Neural progenitor cell (in vitro differentiated cells): ENCODE results near the gene RIPK4. TPM values are rescaled to one million over a fixed set of nuclear protein-coding genes. Genes with fewer than 3 reads are reported as not detected.
"Not testable (repeated sequence)": the region's sequence is repeated elsewhere in the genome, so short reads cannot be mapped to it uniquely, and the experiment has no call there.

Experiments used
- DNase-seq: peaks from one replicate; pipeline ENCODE4 v3.0.0-alpha.2; 2016; ENCODE audit warnings: low spot score
- H2AFZ ChIP-seq: fragments of 200-600 bp; sonication (generic); replicated peaks from 2 replicates; pipeline ENCODE4 v1.6.1; 2016; ENCODE audit warnings: antibody characterized with exemption
- H3F3A ChIP-seq: fragments of 200-600 bp; sonication (generic); 2 replicates; pipeline ENCODE4 v1.6.1; 2016; ENCODE audit warnings: antibody characterized with exemption, low read depth
- H3K27ac ChIP-seq: fragments of 200-600 bp; sonication (generic); 2 replicates; pipeline ENCODE4 v1.5.1; 2016; ENCODE audit warnings: mild to moderate bottlenecking
- H3K27me3 ChIP-seq: fragments of 200-600 bp; sonication (generic); 2 replicates; pipeline ENCODE4 v1.6.1; 2016; ENCODE audit warnings: mild to moderate bottlenecking, moderate library complexity
- H3K36me3 ChIP-seq: fragments of 200-600 bp; sonication (generic); 2 replicates; pipeline ENCODE4 v1.5.1; 2016
- H3K4me1 ChIP-seq: fragments of 200-600 bp; sonication (generic); 2 replicates; pipeline ENCODE4 v1.6.1; 2016; ENCODE audit warnings: mixed run types
- H3K4me2 ChIP-seq: fragments of 200-600 bp; sonication (generic); 2 replicates; pipeline ENCODE4 v1.6.1; 2016
- H3K4me3 ChIP-seq: fragments of 200-600 bp; sonication (generic); 2 replicates; pipeline ENCODE4 v1.5.1; 2016
- H3K79me2 ChIP-seq: fragments of 200-600 bp; sonication (generic); 2 replicates; pipeline ENCODE4 v1.6.1; 2016; ENCODE audit warnings: low read depth
- H3K9ac ChIP-seq: fragments of 200-600 bp; sonication (generic); 2 replicates; pipeline ENCODE4 v1.6.1; 2016
- H3K9me3 ChIP-seq: fragments of 200-600 bp; sonication (generic); 2 replicates; pipeline ENCODE4 v1.5.1; 2016; ENCODE audit warnings: low read depth
- H4K20me1 ChIP-seq: fragments of 200-600 bp; sonication (generic); 2 replicates; pipeline ENCODE4 v1.6.1; 2016; ENCODE audit warnings: low read depth
- H3K27ac Mint-ChIP-seq: 3 replicates; pipeline ENCODE4 v1.8.0; 2021; ENCODE audit warnings: mixed read lengths
- H3K27me3 Mint-ChIP-seq: 2 replicates; pipeline ENCODE4 v1.8.0; 2022; ENCODE audit warnings: low read depth, mild to moderate bottlenecking, inconsistent platforms, moderate library complexity, mixed read lengths; ENCODE audit not compliant: insufficient read depth
- H3K36me3 Mint-ChIP-seq: 3 replicates; pipeline ENCODE4 v1.8.0; 2021; ENCODE audit warnings: mixed read lengths
- H3K4me1 Mint-ChIP-seq: 3 replicates; pipeline ENCODE4 v1.8.0; 2021; ENCODE audit warnings: mixed read lengths
- H3K4me3 Mint-ChIP-seq: 3 replicates; pipeline ENCODE4 v1.8.0; 2021; ENCODE audit warnings: mild to moderate bottlenecking, moderate library complexity, mixed read lengths
- H3K9me3 Mint-ChIP-seq: 3 replicates; pipeline ENCODE4 v1.8.0; 2020; ENCODE audit warnings: mixed read lengths
- CTCF ChIP-seq: fragments of 200-600 bp; sonication (generic); IDR thresholded peaks from 2 replicates; pipeline ENCODE4 v1.5.1; 2017; ENCODE audit warnings: antibody characterized with exemption, mild to moderate bottlenecking
- EZH2 ChIP-seq: fragments of 200-600 bp; sonication (generic); IDR thresholded peaks from 2 replicates; pipeline ENCODE4 v1.6.1; 2017; ENCODE audit warnings: antibody characterized with exemption, mild to moderate bottlenecking, moderate library complexity
- EZH2phosphoT487 ChIP-seq: fragments of 200-600 bp; sonication (generic); IDR thresholded peaks from 2 replicates; pipeline ENCODE4 v1.6.1; 2017; ENCODE audit warnings: antibody characterized with exemption
- total RNA-seq: library from RNA; depleted of rRNA; stranded (reverse); fragments of >200 nt; gene quantifications from 2 replicates; pipeline ENCODE4 v1.2.3, GENCODE V29; 2015; ENCODE audit warnings: low replicate concordance

RIPK4 gene
- total RNA-seq, 1 donor from 2014 or later: 1.3 TPM

GRCh38 chr21:41726058-41726558 is 40.7 kb downstream of the RIPK4 start:
- no peaks in the 10 kb centered on the region for H3K79me2 ChIP-seq
- no peak overlapping the region for H3K4me3 ChIP-seq
- H3K9me3 ChIP-seq: no peaks in the 10 kb centered on the region
- peaks cover 27% of the 10 kb centered on the region for H3K27me3 ChIP-seq
- no peaks in the 10 kb centered on the region for H3F3A ChIP-seq
- no peak overlapping the region for H3K9ac ChIP-seq
- peak overlapping the region; percentile 53 for H2AFZ ChIP-seq
- Mint-ChIP-seq H3K27me3 (peaks cover 2% of the 10 kb centered on the region), H3K9me3 (peaks cover 3% of the 10 kb centered on the region), H3K27ac (no peak overlapping the region), H3K36me3 (no peaks in the 10 kb centered on the region), H3K4me1 (peaks cover 23% of the 10 kb centered on the region), H3K4me3 (no peak overlapping the region)
- H4K20me1 ChIP-seq: no peaks in the 10 kb centered on the region
- peak; percentile 8 for TF ChIP-seq EZH2phosphoT487
- no peak for TF ChIP-seq CTCF
- no peak overlapping the region for H3K27ac ChIP-seq
- DNase-seq: peak; percentile 44
- H3K4me1 ChIP-seq: peaks cover 4% of the 10 kb centered on the region
- H3K36me3 ChIP-seq: no peaks in the 10 kb centered on the region
- peak overlapping the region; percentile 50 for H3K4me2 ChIP-seq

- Mint-ChIP-seq H3K4me3 (no peak overlapping the region), H3K36me3 (no peaks in the 10 kb centered on the region), H3K27ac (no peak overlapping the region), H3K4me1 (peaks cover 22% of the 10 kb centered on the region), H3K27me3 (peaks cover 2% of the 10 kb centered on the region), H3K9me3 (peaks cover 2% of the 10 kb centered on the region)
- Histone ChIP-seq H3K27me3 (peaks cover 27% of the 10 kb centered on the region), H3K9me3 (no peaks in the 10 kb centered on the region), H4K20me1 (no peaks in the 10 kb centered on the region), H2AFZ (peak overlapping the region; percentile 53), H3K9ac (no peak overlapping the region), H3K4me3 (no peak overlapping the region), H3F3A (no peaks in the 10 kb centered on the region), H3K4me1 (peaks cover 4% of the 10 kb centered on the region), H3K27ac (no peak overlapping the region), H3K4me2 (peak overlapping the region; percentile 50), H3K36me3 (no peaks in the 10 kb centered on the region), H3K79me2 (no peaks in the 10 kb centered on the region)
- peak; percentile 42 for DNase-seq
- no peak for TF ChIP-seq CTCF
- peak; percentile 57 for TF ChIP-seq EZH2
- TF ChIP-seq EZH2phosphoT487: peak; percentile 44
Measured at GRCh38 chr21:41725421-41726031, 41.3 kb downstream of the RIPK4 start.

- H3K27ac ChIP-seq, DNase-seq, H3F3A ChIP-seq, H3K36me3 Mint-ChIP-seq, H3K4me1 ChIP-seq, H3K4me2 ChIP-seq, H3K36me3 ChIP-seq, H4K20me1 ChIP-seq, H3K4me3 Mint-ChIP-seq, H3K4me3 ChIP-seq, H3K79me2 ChIP-seq, H2AFZ ChIP-seq, H3K9me3 Mint-ChIP-seq, H3K9ac ChIP-seq, H3K27ac Mint-ChIP-seq, H3K9me3 ChIP-seq: not testable (repeated sequence)
- H3K27me3 ChIP-seq: peaks cover 27% of the 10 kb centered on the region
- Mint-ChIP-seq H3K27me3 (peaks cover 10% of the 10 kb centered on the region), H3K4me1 (peaks cover 21% of the 10 kb centered on the region)
Measured at GRCh38 chr21:41723835-41724234, 43.0 kb downstream of the RIPK4 start.
